Psoas muscle (tissue), 8 donors: ENCODE results near the gene PTPN14. TPM values are rescaled to one million over a fixed set of nuclear protein-coding genes. Genes with fewer than 3 reads are reported as not detected.
A peak's percentile ranks its signal among the peaks of the same experiment; 100 is the strongest.
"Not testable (repeated sequence)": the region's sequence is repeated elsewhere in the genome, so short reads cannot be mapped to it uniquely, and the experiment has no call there.

Experiments used
- ATAC-seq, 4 donors: fragments of 200-7000 bp; cut with Tn5 transposase; one replicate each; pipeline ENCODE4 v1.9.1; 2020; ENCODE audit warnings: moderate library complexity in 3 of 4, mild to moderate bottlenecking in 2 of 4
- DNase-seq, 2 donors: peaks; one replicate each; pipeline ENCODE4 v3.0.0-alpha.2; 2020
- H3K27ac ChIP-seq: fragments of 200-600 bp; one replicate; pipeline ENCODE4 v1.8.0; 2022
- H3K27me3 ChIP-seq, 3 donors: fragments of 200-600 bp in 1 of 3; one replicate each; pipeline versions ENCODE4 v1.6.1 to v1.8.0; 2013 to 2022; ENCODE audit warnings: low read length in 2 of 3, mild to moderate bottlenecking in 2 of 3, moderate library complexity in 1 of 3; ENCODE audit not compliant: insufficient read depth in 3 of 3
- H3K36me3 ChIP-seq, 2 donors: fragments of 200-600 bp in 1 of 2; one replicate each; pipeline versions ENCODE4 v1.6.1 to v1.8.0; 2013 to 2022; ENCODE audit warnings: low read depth in 1 of 2, mild to moderate bottlenecking in 1 of 2, moderate library complexity in 1 of 2; ENCODE audit not compliant: insufficient read depth in 1 of 2
- H3K4me1 ChIP-seq: fragments of 200-600 bp; one replicate; pipeline ENCODE4 v1.8.0; 2022
- H3K4me3 ChIP-seq: fragments of 200-600 bp; one replicate; pipeline ENCODE4 v1.8.0; 2022; ENCODE audit warnings: mild to moderate bottlenecking
- H3K9me3 ChIP-seq: fragments of 200-600 bp; one replicate; pipeline ENCODE4 v1.8.0; 2022
- WGBS, 3 donors: extraction: QIAGEN DNeasy Blood & Tissue Kit; methylation state at CpG; one replicate each; pipeline versions ENCODE4 v1.1.6 to v1.1.7; 2013; 5-methylcytosine and 5-hydroxymethylcytosine counted together
- intact Hi-C, 2 donors: fragments of 100-400 bp; cut with DNase I; formaldehyde crosslinking; loops; one replicate each; pipeline versions ENCODE4 v1.11.0 to v1.14.2; 2022
- polyA plus RNA-seq, 3 donors: library from polyadenylated mRNA; stranded (reverse); fragments of 200-250 nt; gene quantifications; one replicate each; pipeline ENCODE4 v1.2.3, GENCODE V29; 2013
- total RNA-seq, 4 donors: library from RNA; stranded (reverse); fragmentation: NEBNext Ultra II Directional in 2 of 4; extraction: Animal tissue kit (Norgen Biotek cat#: 25700) in 2 of 4; gene quantifications; one replicate each; pipeline versions ENCODE4 v1.2.1 to v1.2.4, GENCODE V29; 2021 to 2023
- TF ChIP-seq, protein P1 (sequence below): fragments of 200-600 bp; IDR thresholded peaks from one replicate; pipeline ENCODE4 v1.8.0; 2022; ENCODE audit warnings: antibody characterized with exemption
- donor health status: healthy with polysubstance abuse.
- donor health status: DM: no; HTN: no; CAD: no; lungs with moderate emphysema.
- donor health status: Bipolar disorder and iron deficiency.
- donor health status: healthy.
- donor health status: DM: yes; HTN: yes; CAD: no.
- donor health status: DM: no; HTN: no; CAD: no.
- donor health status: DM: no; HTN: no; CAD: no.
- donor health status: DM: yes; HTN: yes; CAD: no.

Gene PTPN14
- total and polyA plus RNA-seq, 7 donors = 7.2 to 106 (median 50.8) TPM

GRCh38 chr1:214525535-214526019 lies 25.8 kb downstream of the PTPN14 start:
- Histone ChIP-seq H3K36me3 (no peaks in the 10 kb centered on the region), H3K27ac (peak overlapping the region; percentile 76), H3K4me3 (peak overlapping the region; percentile 39), H3K4me1 (peaks cover 65% of the 10 kb centered on the region), H3K9me3 (no peaks in the 10 kb centered on the region), H3K27me3 (no peaks in the 10 kb centered on the region)
- TF ChIP-seq, protein P1, sequence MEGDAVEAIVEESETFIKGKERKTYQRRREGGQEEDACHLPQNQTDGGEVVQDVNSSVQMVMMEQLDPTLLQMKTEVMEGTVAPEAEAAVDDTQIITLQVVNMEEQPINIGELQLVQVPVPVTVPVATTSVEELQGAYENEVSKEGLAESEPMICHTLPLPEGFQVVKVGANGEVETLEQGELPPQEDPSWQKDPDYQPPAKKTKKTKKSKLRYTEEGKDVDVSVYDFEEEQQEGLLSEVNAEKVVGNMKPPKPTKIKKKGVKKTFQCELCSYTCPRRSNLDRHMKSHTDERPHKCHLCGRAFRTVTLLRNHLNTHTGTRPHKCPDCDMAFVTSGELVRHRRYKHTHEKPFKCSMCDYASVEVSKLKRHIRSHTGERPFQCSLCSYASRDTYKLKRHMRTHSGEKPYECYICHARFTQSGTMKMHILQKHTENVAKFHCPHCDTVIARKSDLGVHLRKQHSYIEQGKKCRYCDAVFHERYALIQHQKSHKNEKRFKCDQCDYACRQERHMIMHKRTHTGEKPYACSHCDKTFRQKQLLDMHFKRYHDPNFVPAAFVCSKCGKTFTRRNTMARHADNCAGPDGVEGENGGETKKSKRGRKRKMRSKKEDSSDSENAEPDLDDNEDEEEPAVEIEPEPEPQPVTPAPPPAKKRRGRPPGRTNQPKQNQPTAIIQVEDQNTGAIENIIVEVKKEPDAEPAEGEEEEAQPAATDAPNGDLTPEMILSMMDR = no peak
- intact Hi-C loops = no loop called here
- no peak for DNase-seq
- ATAC-seq = peak; percentile 78 to 91 (median 87)
- WGBS, 3 donors = 35 to 52% (median 39%) methylated on average over 5 of the region's 5 CpGs

GRCh38 chr1:214524824-214525223 lies 26.6 kb downstream of the PTPN14 start:
- Histone ChIP-seq H3K4me3 (peak overlapping the region; percentile 39), H3K36me3 (no peaks in the 10 kb centered on the region), H3K4me1 (peaks cover 65% of the 10 kb centered on the region), H3K9me3 (no peaks in the 10 kb centered on the region), H3K27ac (peak overlapping the region; percentile 76), H3K27me3 (no peaks in the 10 kb centered on the region)
- ATAC-seq (peak; percentile 31 to 60 (median 44)), DNase-seq (no peak)
- 23 to 36% (median 24%) methylated on average over 2 of the region's 2 CpGs for WGBS, 3 donors
- TF ChIP-seq, protein P1 = no peak
- intact Hi-C loops = no loop called here

GRCh38 chr1:214523124-214523824 lies 28.1 kb downstream of the PTPN14 start:
- peak in 2 of 4 donors; percentile 22 to 30 for ATAC-seq
- H3K36me3 ChIP-seq = no peaks in the 10 kb centered on the region
- no peak overlapping the region for H3K4me3 ChIP-seq
- WGBS, 3 donors = 74 to 91% (median 74%) methylated on average over 8 of the region's 8 CpGs
- no peaks in the 10 kb centered on the region for H3K27me3 ChIP-seq
- DNase-seq = no peak
- intact Hi-C loops = no loop called here
- TF ChIP-seq, protein P1 = no peak
- H3K9me3 ChIP-seq = no peaks in the 10 kb centered on the region
- peaks cover 61% of the 10 kb centered on the region for H3K4me1 ChIP-seq
- H3K27ac ChIP-seq = peak overlapping the region; percentile 76

GRCh38 chr1:214521458-214521857 lies 29.9 kb downstream of the PTPN14 start:
- H3K27me3 ChIP-seq, intact Hi-C loops, H3K36me3 ChIP-seq, DNase-seq, H3K9me3 ChIP-seq, ATAC-seq, H3K4me3 ChIP-seq: not testable (repeated sequence)
- 94 to 99% (median 98%) methylated on average over 9 of the region's 9 CpGs for WGBS, 3 donors
- Histone ChIP-seq H3K27ac (peak overlapping the region; percentile 12), H3K4me1 (peaks cover 61% of the 10 kb centered on the region)

DNA sequence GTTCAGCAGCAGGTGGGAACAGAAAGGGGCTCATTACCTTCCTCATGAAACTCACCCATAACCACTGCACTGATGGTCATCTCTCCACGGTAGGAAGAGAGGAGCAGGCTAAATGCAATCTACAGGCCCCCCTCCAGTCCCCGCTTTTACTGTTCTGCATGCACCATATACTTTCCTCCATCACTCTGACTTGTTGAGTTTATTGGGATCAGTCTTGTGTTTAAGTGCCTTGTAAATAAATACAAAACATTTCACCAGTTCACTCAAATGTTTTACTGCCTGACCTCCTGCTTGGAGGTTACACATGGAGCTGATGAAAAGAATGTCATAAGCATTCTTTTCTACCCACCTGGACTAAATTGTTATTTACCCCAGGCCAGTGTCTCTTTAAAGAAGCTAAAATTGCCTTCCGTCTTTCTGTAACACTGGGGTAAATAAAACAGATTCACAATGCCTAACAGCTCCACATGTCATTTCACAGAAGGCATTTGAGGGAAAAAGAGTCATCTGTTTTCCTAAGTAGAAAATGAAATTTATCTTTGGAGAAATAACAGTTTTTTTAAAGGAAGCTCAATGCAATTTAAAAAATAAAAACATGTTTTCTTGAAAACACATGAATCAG lies 30.7 kb downstream of the PTPN14 start:
- peaks cover 60% of the 10 kb centered on the region for H3K4me1 ChIP-seq
- 75 to 82% (median 78%) methylated on average over 2 to 3 of the region's 3 CpGs for WGBS, 3 donors
- intact Hi-C loops = no loop called here
- TF ChIP-seq, protein P1 = no peak
- DNase-seq = no peak
- H3K9me3 ChIP-seq = no peaks in the 10 kb centered on the region
- H3K36me3 ChIP-seq = no peaks in the 10 kb centered on the region
- no peaks in the 10 kb centered on the region for H3K27me3 ChIP-seq
- H3K27ac ChIP-seq = peak overlapping the region; percentile 12
- no peak overlapping the region for H3K4me3 ChIP-seq
- ATAC-seq = no peak
